ENCODE data around the gene PRPS2. TPM values are rescaled to one million over a fixed set of nuclear protein-coding genes. Genes with fewer than 3 reads are reported as not detected.

The PRPS2 gene
- total RNA-seq, 1 experiment from 2014 or later: 79.5 TPM

DNA sequence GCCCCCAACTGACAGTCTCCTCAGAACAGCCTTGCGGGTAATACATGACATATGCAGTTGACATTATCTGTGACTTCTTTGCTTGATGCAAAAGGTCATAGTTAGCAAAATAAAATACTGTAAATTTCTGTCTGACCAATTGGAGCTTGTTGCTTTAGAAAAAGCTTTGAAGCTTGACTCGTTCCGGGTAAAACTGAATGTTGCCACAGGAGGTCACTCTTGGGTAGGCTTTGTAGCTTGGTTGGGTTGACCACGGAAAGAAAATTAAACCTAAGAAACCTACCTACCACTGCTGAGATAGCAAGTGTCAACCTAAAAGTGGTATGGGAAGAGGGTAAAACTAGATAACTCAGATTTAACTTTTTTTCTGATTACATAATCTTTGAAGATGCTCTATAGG, 23.2 kb downstream of the PRPS2 start:
- no peaks in the 10 kb centered on the region for H3K9me2 ChIP-seq (ENCODE audit: insufficient read depth)
- POLR2A ChIA-PET: no interaction called here
- ATAC-seq (peak; percentile 49), DNase-seq (ENCODE audit: low read depth, low spot score) (no peak)
- H3K27me3 ChIP-seq (ENCODE audit: insufficient read depth, low read length): no peaks in the 10 kb centered on the region
- no peaks in the 10 kb centered on the region for H3K4me1 ChIP-seq (ENCODE audit: control insufficient read depth in 1 of 2, insufficient read depth in 2 of 2, low read length in 2 of 2)
- BruUV-seq (replicated peaks): no TSS peak
- H4K20me1 ChIP-seq (ENCODE audit: insufficient read depth): no peaks in the 10 kb centered on the region
- H2AFZ ChIP-seq (ENCODE audit: low read depth, low read length, poor library complexity, severe bottlenecking): no peak overlapping the region
- CTCF ChIA-PET: interaction anchor here (0.9 to 2.0 kb wide), 15 partner anchors 9 to 675 kb away, joined by 3 to 17 read pairs (median 5); partner anchors contain the start of gene PRPS2
- TF ChIP-seq EGR1 (IDR thresholded peaks at IDR 0.05; ENCODE audit: low read depth) (no peak), RAD21 (IDR thresholded peaks at IDR 0.05; ENCODE audit: low read depth) (peak; percentile 62)
- TF ChIP-seq, protein P1, sequence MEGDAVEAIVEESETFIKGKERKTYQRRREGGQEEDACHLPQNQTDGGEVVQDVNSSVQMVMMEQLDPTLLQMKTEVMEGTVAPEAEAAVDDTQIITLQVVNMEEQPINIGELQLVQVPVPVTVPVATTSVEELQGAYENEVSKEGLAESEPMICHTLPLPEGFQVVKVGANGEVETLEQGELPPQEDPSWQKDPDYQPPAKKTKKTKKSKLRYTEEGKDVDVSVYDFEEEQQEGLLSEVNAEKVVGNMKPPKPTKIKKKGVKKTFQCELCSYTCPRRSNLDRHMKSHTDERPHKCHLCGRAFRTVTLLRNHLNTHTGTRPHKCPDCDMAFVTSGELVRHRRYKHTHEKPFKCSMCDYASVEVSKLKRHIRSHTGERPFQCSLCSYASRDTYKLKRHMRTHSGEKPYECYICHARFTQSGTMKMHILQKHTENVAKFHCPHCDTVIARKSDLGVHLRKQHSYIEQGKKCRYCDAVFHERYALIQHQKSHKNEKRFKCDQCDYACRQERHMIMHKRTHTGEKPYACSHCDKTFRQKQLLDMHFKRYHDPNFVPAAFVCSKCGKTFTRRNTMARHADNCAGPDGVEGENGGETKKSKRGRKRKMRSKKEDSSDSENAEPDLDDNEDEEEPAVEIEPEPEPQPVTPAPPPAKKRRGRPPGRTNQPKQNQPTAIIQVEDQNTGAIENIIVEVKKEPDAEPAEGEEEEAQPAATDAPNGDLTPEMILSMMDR (IDR thresholded peaks at IDR 0.05 in 2 of 3, conservative IDR thresholded peaks at IDR 0.05 in 1 of 3; ENCODE audit: borderline replicate concordance in 1 of 3, insufficient read depth in 1 of 3, low read depth in 2 of 3, low read length in 2 of 3): peak; percentile 34 to 48 (median 35); a peak in 4 of 6 replicates
- H3K36me3 ChIP-seq (ENCODE audit: control insufficient read depth in 1 of 2, insufficient read depth in 2 of 2, low read length in 2 of 2): peaks cover 3 to 11% of the 10 kb centered on the region in 2 experiments; a peak in 3 of 4 replicates
- intact Hi-C loops (cut with micrococcal nuclease): loop anchor here (1.0 kb wide), 1 partner anchor 80 kb away; no protein-coding TSS in a partner anchor
- no peak overlapping the region for H3K9ac ChIP-seq (ENCODE audit: low read length)
- RAD21 ChIA-PET (ENCODE audit: low non-redundant PET in 1 of 2, low total read pairs in 2 of 2, uncharacterized antibody in 2 of 2, unreplicated experiment in 2 of 2): interaction anchor here in 1 of 2 experiments (0.5 kb wide), 1 partner anchor 693 kb away, joined by 4 read pairs; no protein-coding TSS in a partner anchor
- no peaks in the 10 kb centered on the region for H3K79me2 ChIP-seq (ENCODE audit: insufficient read depth, low read length)
- no peaks in the 10 kb centered on the region for H3K9me3 ChIP-seq (ENCODE audit: control insufficient read depth in 1 of 2, insufficient read depth in 1 of 2, low read depth in 1 of 2, low read length in 2 of 2)
- H3K27ac ChIP-seq (ENCODE audit: low read depth, low read length): no peak overlapping the region
- H3K4me2 ChIP-seq (ENCODE audit: low read length): no peak overlapping the region
- no peak overlapping the region for H3K4me3 ChIP-seq (replicated peaks in 1 of 2; ENCODE audit: low read depth in 1 of 2, low read length in 2 of 2)

DNA sequence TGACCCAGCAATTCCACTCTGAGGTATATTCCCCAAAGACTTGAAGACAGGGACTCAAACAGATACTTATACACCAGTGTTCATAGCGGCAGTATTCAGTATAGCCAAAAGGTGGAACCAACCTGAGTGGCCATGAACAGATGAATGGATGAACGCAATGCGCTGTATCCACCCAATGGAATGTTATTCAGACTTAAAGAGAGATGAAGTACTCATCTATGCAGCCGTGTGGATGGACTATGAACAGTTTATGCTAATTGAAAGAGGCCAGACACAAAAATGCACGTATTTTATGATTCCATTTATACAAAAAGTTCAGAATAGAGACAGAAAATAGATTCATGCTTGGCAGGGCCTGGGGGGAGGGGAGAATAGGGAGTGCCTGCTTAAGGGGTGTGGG, 26.3 kb downstream of the PRPS2 start:
- H3K9me3 ChIP-seq (ENCODE audit: control insufficient read depth in 1 of 2, insufficient read depth in 1 of 2, low read depth in 1 of 2, low read length in 2 of 2): no peaks in the 10 kb centered on the region
- no TSS peak for BruUV-seq (replicated peaks)
- ATAC-seq: no peak
- no peaks in the 10 kb centered on the region for H3K4me1 ChIP-seq (ENCODE audit: control insufficient read depth in 1 of 2, insufficient read depth in 2 of 2, low read length in 2 of 2)
- no peaks in the 10 kb centered on the region for H3K27me3 ChIP-seq (ENCODE audit: insufficient read depth, low read length)
- H3K4me3 ChIP-seq (replicated peaks in 1 of 2; ENCODE audit: low read depth in 1 of 2, low read length in 2 of 2): no peak overlapping the region
- H3K36me3 ChIP-seq (ENCODE audit: control insufficient read depth in 1 of 2, insufficient read depth in 2 of 2, low read length in 2 of 2): peaks cover 5 to 6% of the 10 kb centered on the region in 2 experiments; a peak in 3 of 4 replicates
- ChIA-PET RAD21 (ENCODE audit: low non-redundant PET in 1 of 2, low total read pairs in 2 of 2, uncharacterized antibody in 2 of 2, unreplicated experiment in 2 of 2) (no interaction called here), POLR2A (no interaction called here), CTCF (no interaction called here)
- H3K4me2 ChIP-seq (ENCODE audit: low read length): no peak overlapping the region
- intact Hi-C loops (cut with micrococcal nuclease): no loop called here
- no peak for TF ChIP-seq SIN3A (IDR thresholded peaks at IDR 0.05; ENCODE audit: low read depth)
- no peak for TF ChIP-seq SRF (IDR thresholded peaks at IDR 0.05; ENCODE audit: low read depth)
- TF ChIP-seq EZH2phosphoT487 (IDR thresholded peaks at IDR 0.05; ENCODE audit: borderline replicate concordance): no peak
- TF ChIP-seq, protein P2, sequence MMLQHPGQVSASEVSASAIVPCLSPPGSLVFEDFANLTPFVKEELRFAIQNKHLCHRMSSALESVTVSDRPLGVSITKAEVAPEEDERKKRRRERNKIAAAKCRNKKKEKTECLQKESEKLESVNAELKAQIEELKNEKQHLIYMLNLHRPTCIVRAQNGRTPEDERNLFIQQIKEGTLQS (IDR thresholded peaks at IDR 0.05): no peak
- TF ChIP-seq, protein P1 (IDR thresholded peaks at IDR 0.05 in 2 of 3, conservative IDR thresholded peaks at IDR 0.05 in 1 of 3; ENCODE audit: borderline replicate concordance in 1 of 3, insufficient read depth in 1 of 3, low read depth in 2 of 3, low read length in 2 of 3): no peak
- no peak for TF ChIP-seq ELF1 (IDR thresholded peaks at IDR 0.05; ENCODE audit: borderline replicate concordance, low read depth)
- TF ChIP-seq CEBPB (IDR thresholded peaks at IDR 0.05; ENCODE audit: low read depth): no peak
- no peak for TF ChIP-seq ZFX (IDR thresholded peaks at IDR 0.05)
- no peak for TF ChIP-seq ZNF274 (IDR thresholded peaks at IDR 0.05; ENCODE audit: low read depth, low read length)
- no peak for TF ChIP-seq EGR1 (IDR thresholded peaks at IDR 0.05; ENCODE audit: low read depth)
- no peak for TF ChIP-seq TCF7L2 (IDR thresholded peaks at IDR 0.05; ENCODE audit: borderline replicate concordance, extremely low read depth, insufficient read depth, insufficient read length)
- H3K27ac ChIP-seq (ENCODE audit: low read depth, low read length): no peak overlapping the region
- no peak for DNase-seq (ENCODE audit: low read depth, low spot score)
- no peak overlapping the region for H2AFZ ChIP-seq (ENCODE audit: low read depth, low read length, poor library complexity, severe bottlenecking)
- H4K20me1 ChIP-seq (ENCODE audit: insufficient read depth): no peaks in the 10 kb centered on the region
- no peaks in the 10 kb centered on the region for H3K9me2 ChIP-seq (ENCODE audit: insufficient read depth)
- H3K79me2 ChIP-seq (ENCODE audit: insufficient read depth, low read length): no peaks in the 10 kb centered on the region
- no peak overlapping the region for H3K9ac ChIP-seq (ENCODE audit: low read length)
